ENCODE results near the gene TIPRL.

Gene TIPRL

DNA sequence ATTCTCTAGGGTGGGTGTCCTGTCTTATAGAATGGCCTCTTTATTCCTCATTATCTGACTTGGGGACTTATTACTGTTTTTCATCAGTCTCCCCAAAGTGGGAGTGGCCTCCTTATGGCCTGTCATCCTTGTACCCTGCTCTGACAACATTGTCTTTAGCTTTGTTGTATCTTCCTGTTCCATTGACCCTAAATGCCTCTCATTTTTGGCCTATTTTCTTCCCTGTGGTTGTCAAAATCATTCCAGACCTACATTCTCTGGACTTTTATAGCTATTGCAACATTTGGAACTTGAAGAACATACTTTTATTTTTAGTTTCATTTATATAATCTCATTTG is 56.8 kb downstream of the TIPRL start:
- TF ChIP-seq, protein P1, sequence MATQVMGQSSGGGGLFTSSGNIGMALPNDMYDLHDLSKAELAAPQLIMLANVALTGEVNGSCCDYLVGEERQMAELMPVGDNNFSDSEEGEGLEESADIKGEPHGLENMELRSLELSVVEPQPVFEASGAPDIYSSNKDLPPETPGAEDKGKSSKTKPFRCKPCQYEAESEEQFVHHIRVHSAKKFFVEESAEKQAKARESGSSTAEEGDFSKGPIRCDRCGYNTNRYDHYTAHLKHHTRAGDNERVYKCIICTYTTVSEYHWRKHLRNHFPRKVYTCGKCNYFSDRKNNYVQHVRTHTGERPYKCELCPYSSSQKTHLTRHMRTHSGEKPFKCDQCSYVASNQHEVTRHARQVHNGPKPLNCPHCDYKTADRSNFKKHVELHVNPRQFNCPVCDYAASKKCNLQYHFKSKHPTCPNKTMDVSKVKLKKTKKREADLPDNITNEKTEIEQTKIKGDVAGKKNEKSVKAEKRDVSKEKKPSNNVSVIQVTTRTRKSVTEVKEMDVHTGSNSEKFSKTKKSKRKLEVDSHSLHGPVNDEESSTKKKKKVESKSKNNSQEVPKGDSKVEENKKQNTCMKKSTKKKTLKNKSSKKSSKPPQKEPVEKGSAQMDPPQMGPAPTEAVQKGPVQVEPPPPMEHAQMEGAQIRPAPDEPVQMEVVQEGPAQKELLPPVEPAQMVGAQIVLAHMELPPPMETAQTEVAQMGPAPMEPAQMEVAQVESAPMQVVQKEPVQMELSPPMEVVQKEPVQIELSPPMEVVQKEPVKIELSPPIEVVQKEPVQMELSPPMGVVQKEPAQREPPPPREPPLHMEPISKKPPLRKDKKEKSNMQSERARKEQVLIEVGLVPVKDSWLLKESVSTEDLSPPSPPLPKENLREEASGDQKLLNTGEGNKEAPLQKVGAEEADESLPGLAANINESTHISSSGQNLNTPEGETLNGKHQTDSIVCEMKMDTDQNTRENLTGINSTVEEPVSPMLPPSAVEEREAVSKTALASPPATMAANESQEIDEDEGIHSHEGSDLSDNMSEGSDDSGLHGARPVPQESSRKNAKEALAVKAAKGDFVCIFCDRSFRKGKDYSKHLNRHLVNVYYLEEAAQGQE (IDR thresholded peaks at IDR 0.05; ENCODE audit: insufficient read depth in 1 of 2, low read depth in 2 of 2, low read length in 2 of 2), result no peak
- TF ChIP-seq FOXP2 (optimal IDR thresholded peaks at IDR 0.05; ENCODE audit: borderline replicate concordance, extremely low read depth, extremely low read length, insufficient read depth) (no peak), TAF1 (IDR thresholded peaks at IDR 0.05; ENCODE audit: borderline replicate concordance, insufficient read depth, low read length) (no peak), SIN3A (IDR thresholded peaks at IDR 0.05; ENCODE audit: borderline replicate concordance, insufficient read depth, low read length) (no peak), POLR2AphosphoS5 (IDR thresholded peaks at IDR 0.05; ENCODE audit: low read depth, low read length) (no peak)

DNA sequence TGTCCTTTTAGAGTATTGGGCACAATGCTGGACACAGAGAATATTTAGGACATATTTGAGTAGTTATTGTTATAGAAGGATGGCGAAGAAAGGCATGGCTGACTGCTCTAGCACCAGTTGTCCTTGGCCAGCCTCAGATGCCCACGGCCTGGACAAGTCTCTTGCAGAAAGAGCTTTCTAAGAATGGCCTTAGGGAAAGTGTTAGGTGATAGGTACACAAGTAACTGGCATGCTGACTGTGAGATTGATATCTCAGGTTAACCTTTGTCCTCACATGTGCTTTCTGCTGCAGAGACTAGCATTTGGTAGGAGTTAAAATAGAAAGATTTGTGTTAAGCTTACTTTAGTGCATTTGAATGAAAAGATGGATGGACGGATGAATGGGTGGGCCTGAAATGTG is 57.2 kb downstream of the TIPRL start:
- TF ChIP-seq POLR2AphosphoS5 (IDR thresholded peaks at IDR 0.05; ENCODE audit: low read depth, low read length) (no peak), FOXP2 (optimal IDR thresholded peaks at IDR 0.05; ENCODE audit: borderline replicate concordance, extremely low read depth, extremely low read length, insufficient read depth) (no peak), SIN3A (IDR thresholded peaks at IDR 0.05; ENCODE audit: borderline replicate concordance, insufficient read depth, low read length) (no peak), TAF1 (IDR thresholded peaks at IDR 0.05; ENCODE audit: borderline replicate concordance, insufficient read depth, low read length) (no peak)
- TF ChIP-seq, protein P1 (IDR thresholded peaks at IDR 0.05; ENCODE audit: insufficient read depth in 1 of 2, low read depth in 2 of 2, low read length in 2 of 2), result no peak

DNA sequence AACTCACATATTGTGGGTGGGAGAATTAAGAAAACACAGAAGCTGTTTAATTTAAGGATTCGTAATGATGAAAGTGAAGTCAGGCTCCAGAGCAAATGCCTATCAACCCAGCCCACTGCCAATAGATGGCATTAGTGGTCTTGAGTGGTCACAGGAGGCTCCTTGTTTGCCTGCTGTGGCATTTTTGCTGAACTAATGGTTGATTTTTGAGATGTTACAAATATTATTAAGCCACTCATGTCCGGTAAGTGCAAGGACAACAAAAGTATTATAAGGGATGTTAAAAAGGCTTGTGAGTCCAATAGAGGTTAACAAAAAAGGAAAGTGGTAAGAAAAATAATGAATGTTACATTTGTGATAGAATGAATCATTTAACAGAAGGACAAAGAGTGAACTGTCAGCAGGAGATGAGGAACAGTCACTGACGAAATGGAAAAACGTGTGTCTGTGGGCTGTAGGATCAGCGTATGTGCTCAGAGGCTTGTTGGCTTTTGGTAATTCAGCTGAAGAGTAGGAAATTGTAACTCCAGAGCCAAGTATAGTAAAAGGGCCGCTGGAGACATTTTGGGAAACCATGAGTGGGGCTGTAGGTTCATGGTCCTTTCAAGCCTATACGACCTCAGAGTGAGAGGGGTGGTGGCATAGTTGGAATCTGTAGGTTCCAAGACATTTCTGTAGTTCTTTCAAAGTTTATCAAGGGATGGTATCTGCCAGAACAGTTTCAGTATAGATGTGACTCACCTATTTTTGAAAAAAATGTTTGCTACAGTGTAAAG is 58.3 kb downstream of the TIPRL start:
- no peak for TF ChIP-seq TAF1 (IDR thresholded peaks at IDR 0.05; ENCODE audit: borderline replicate concordance, insufficient read depth, low read length)
- no peak for TF ChIP-seq SIN3A (IDR thresholded peaks at IDR 0.05; ENCODE audit: borderline replicate concordance, insufficient read depth, low read length)

DNA sequence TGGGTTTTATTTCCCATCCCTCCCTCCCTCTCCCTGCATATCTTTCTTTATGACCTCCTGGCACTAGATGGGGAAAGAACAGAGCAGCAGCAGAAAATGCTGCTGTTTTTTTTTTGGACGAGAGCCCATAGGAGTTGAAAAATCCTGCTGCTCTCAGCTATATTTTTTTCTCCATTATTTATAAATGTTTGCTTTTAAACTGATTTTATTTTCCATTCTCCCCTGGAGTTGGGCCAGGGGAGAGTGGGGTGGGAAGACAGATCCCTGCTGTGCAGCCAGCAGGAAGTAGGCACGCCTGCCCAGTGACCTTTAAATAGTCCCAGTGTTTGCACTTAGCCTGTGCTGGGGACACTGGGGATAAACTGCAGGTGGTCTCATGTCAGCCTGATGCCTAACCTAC is 64.4 kb downstream of the TIPRL start:
- TF ChIP-seq SIN3A (IDR thresholded peaks at IDR 0.05; ENCODE audit: borderline replicate concordance, insufficient read depth, low read length) (no peak), FOXP2 (optimal IDR thresholded peaks at IDR 0.05; ENCODE audit: borderline replicate concordance, extremely low read depth, extremely low read length, insufficient read depth) (no peak), POLR2AphosphoS5 (IDR thresholded peaks at IDR 0.05; ENCODE audit: low read depth, low read length) (no peak), TAF1 (IDR thresholded peaks at IDR 0.05; ENCODE audit: borderline replicate concordance, insufficient read depth, low read length) (no peak)
- TF ChIP-seq, protein P1 (IDR thresholded peaks at IDR 0.05; ENCODE audit: insufficient read depth in 1 of 2, low read depth in 2 of 2, low read length in 2 of 2), result no peak

DNA sequence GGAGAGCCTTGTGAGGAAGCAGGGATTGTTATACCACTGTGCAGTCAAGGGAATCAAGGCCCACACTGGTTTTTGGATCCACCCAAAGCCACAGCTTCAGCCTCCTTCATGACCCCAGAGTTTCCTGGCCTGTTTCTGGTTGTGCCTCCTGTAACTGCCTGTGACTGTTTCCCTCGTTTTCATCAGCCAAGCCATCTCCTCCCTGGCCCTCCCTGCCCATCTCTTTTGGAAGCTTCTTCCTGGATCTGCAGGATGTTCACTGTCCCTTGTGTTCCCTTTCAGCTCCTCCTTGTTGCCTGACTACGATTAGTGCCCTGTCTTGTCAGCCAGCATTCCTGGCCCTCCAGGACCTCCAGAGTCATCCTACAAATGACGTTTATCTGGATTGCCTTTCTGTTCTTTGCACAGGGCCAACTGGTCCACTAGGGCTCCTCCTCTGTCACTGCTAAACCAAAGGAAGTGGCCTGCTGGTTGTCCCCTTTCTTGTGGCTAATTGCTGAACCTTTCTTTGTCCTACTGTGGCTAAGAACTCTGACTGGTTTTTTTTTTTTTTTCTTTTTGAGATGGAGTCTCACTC is 65.0 kb downstream of the TIPRL start:
- TF ChIP-seq, protein P1 (IDR thresholded peaks at IDR 0.05; ENCODE audit: insufficient read depth in 1 of 2, low read depth in 2 of 2, low read length in 2 of 2), result no peak
- TF ChIP-seq SIN3A (IDR thresholded peaks at IDR 0.05; ENCODE audit: borderline replicate concordance, insufficient read depth, low read length) (no peak), POLR2AphosphoS5 (IDR thresholded peaks at IDR 0.05; ENCODE audit: low read depth, low read length) (no peak), TAF1 (IDR thresholded peaks at IDR 0.05; ENCODE audit: borderline replicate concordance, insufficient read depth, low read length) (no peak), FOXP2 (optimal IDR thresholded peaks at IDR 0.05; ENCODE audit: borderline replicate concordance, extremely low read depth, extremely low read length, insufficient read depth) (no peak)
